NCI-H146 treated with DMSO at 0.1 percent for 48 hours (cell line): ENCODE measurements around the gene SKIC2.

Source experiments
- DNase-seq: peaks from one replicate; lab custom pipeline; 2025; ENCODE audit not compliant: unreplicated experiment; lab: John Stamatoyannopoulos, UW

Gene SKIC2

GRCh38 chr6:31945507-31946369, 13.2 kb upstream of the SKIC2 start, which contains the start of gene CFB:
Gene CFB (plus strand): TSS chr6:31946095. CDS start chr6:31946222, 127 bp downstream.
- no peak for DNase-seq

GRCh38 chr6:31946370-31946885, 12.5 kb upstream of the SKIC2 start:
- DNase-seq, result no peak

GRCh38 chr6:31947070-31947675, 11.8 kb upstream of the SKIC2 start:
- no peak for DNase-seq

GRCh38 chr6:31947864-31948263, 11.1 kb upstream of the SKIC2 start:
- no peak for DNase-seq

GRCh38 chr6:31948306-31948705, 10.7 kb upstream of the SKIC2 start:
- no peak for DNase-seq

GRCh38 chr6:31948753-31949413, 10.1 kb upstream of the SKIC2 start:
- DNase-seq, result no peak

- no peak for DNase-seq
Observed at GRCh38 chr6:31949926-31950548, 8.9 kb upstream of the SKIC2 start.

- no peak for DNase-seq
Observed at GRCh38 chr6:31952140-31952805, 6.7 kb upstream of the SKIC2 start.

- no peak for DNase-seq
Observed at GRCh38 chr6:31952890-31953289, 6.1 kb upstream of the SKIC2 start.

- DNase-seq, result no peak
Observed at GRCh38 chr6:31954511-31954910, 4.5 kb upstream of the SKIC2 start.

GRCh38 chr6:31956796-31957195, 2.2 kb upstream of the SKIC2 start:
- DNase-seq, result no peak

- DNase-seq, result no peak
Observed at GRCh38 chr6:31958412-31958740, 599 bp upstream of the SKIC2 start.

GRCh38 chr6:31961616-31962015, 2.6 kb downstream of the SKIC2 start:
- DNase-seq, result no peak

GRCh38 chr6:31963921-31964320, 4.9 kb downstream of the SKIC2 start:
- no peak for DNase-seq

GRCh38 chr6:31965700-31966099, 6.7 kb downstream of the SKIC2 start:
- DNase-seq, result no peak

GRCh38 chr6:31966506-31966905, 7.5 kb downstream of the SKIC2 start:
- no peak for DNase-seq

- DNase-seq, result no peak
Observed at GRCh38 chr6:31966997-31967925, 8.3 kb downstream of the SKIC2 start.

GRCh38 chr6:31967926-31968320, 8.9 kb downstream of the SKIC2 start:
- DNase-seq, result no peak

GRCh38 chr6:31968326-31968725, 9.4 kb downstream of the SKIC2 start:
- no peak for DNase-seq
